Vagina (tissue), 2 donors: ENCODE measurements around the gene VWF. TPM values are rescaled to one million over a fixed set of nuclear protein-coding genes. Genes with fewer than 3 reads are reported as not detected.
A peak's percentile ranks its signal among the peaks of the same experiment; 100 is the strongest.

ENCODE experiments used
- DNase-seq, 2 donors: peaks; one replicate each; pipeline ENCODE4 v3.0.0-alpha.2; 2017; ENCODE audit errors: extremely low spot score in 2 of 2
- H3K27ac ChIP-seq: fragments of 200-600 bp; sonication (generic); one replicate; pipeline ENCODE4 v1.5.1; 2019
- H3K27me3 ChIP-seq: fragments of 200-600 bp; sonication (generic); one replicate; pipeline ENCODE4 v1.5.1; 2019
- H3K36me3 ChIP-seq, 2 donors: fragments of 200-600 bp; sonication (generic); one replicate each; pipeline ENCODE4 v1.5.1; 2017 to 2019
- H3K4me1 ChIP-seq: fragments of 200-600 bp; sonication (generic); one replicate; pipeline ENCODE4 v1.5.1; 2019
- H3K4me3 ChIP-seq, 2 donors: fragments of 200-600 bp; sonication (generic); 1 replicate in 1 of 2; 2 replicates in 1 of 2; pipeline ENCODE4 v1.5.1; 2016 to 2019
- H3K9me3 ChIP-seq: fragments of 200-600 bp; sonication (generic); one replicate; pipeline ENCODE4 v1.5.1; 2019
- POLR2A ChIP-seq, 2 donors: fragments of 450-650 bp; IDR thresholded peaks; one replicate each; pipeline ENCODE4 v1.6.1; 2017; ENCODE audit warnings: antibody characterized with exemption in 2 of 2, mild to moderate bottlenecking in 2 of 2, moderate library complexity in 2 of 2
- POLR2AphosphoS5 ChIP-seq, 2 donors: sonication (generic); formaldehyde crosslinking; IDR thresholded peaks; one replicate each; pipeline ENCODE4 v1.9.0; 2017; ENCODE audit warnings: antibody characterized with exemption in 2 of 2, mild to moderate bottlenecking in 2 of 2, low read depth in 1 of 2; ENCODE audit not compliant: insufficient read depth in 1 of 2
- intact Hi-C: fragments of 100-400 bp; cut with DNase I; formaldehyde crosslinking; loops from one replicate; pipeline ENCODE4 v1.15.1; 2023
- total RNA-seq: library from RNA; depleted of rRNA; stranded (reverse); fragments of >200 nt; gene quantifications from one replicate; pipeline ENCODE4 v1.2.3, GENCODE V29; 2016
- TF ChIP-seq, protein P1 (sequence below), 3 experiments: fragments of 450-650 bp in 2 of 3; fragments of 200-600 bp in 1 of 3; sonication (generic) in 1 of 3; IDR thresholded peaks; one replicate each; pipeline ENCODE4 v1.5.1; 2017 to 2019; ENCODE audit warnings: antibody characterized with exemption in 3 of 3, mild to moderate bottlenecking in 2 of 3, moderate library complexity in 2 of 3

Gene VWF
- total RNA-seq, 1 donor from 2014 or later = 334 TPM

DNA sequence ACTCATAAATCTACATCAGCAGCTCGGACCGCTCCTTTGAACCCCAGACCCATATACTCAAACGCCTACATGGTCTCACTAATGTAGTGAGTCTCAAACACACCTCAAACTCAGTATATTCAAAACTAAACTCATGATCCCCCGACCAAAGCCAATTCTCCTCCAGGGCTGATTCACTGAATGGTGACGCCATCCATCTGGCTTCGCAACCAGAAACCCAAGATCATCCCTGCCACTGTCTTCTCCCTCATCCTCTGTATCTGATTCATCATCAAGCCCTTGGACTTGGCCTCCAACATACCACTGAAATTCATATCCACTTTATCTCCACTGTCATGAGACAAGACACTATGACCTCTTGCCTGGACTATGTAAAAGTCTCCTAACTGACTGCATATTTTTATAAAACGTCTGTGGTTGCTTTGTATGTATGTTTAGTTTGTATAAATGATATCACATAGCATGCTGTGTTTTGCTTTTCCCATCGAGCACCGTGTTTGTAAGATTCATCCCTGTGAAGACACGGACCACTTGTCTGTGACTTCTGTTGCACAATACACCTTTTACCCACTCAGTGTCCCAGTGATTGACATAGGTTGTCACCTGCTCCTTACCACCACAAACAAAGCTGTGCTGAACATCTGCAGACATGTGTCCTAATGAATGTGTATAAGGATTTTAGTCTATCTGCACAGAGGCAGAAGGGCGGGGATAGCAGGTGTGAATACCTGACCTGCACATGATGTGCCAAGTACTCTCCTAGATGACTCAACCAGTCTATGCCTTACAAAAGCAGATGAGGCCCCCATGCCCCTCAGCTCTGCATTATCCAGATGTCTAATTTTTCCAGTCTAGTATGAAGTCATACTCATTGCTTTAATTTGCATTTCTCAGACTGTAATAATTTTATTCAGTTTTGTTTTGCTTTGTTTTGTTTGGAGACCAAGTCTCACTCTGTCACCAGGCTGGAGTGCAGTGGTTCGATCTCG is 76.9 kb downstream of the VWF start:
- H3K36me3 ChIP-seq = no peaks in the 10 kb centered on the region
- no peaks in the 10 kb centered on the region for H3K27me3 ChIP-seq
- peak overlapping the region; percentile 7 for H3K27ac ChIP-seq
- intact Hi-C loops = no loop called here
- H3K4me1 ChIP-seq = peaks cover 6% of the 10 kb centered on the region
- no peak overlapping the region for H3K4me3 ChIP-seq
- no peaks in the 10 kb centered on the region for H3K9me3 ChIP-seq
- no peak for DNase-seq
- TF ChIP-seq POLR2AphosphoS5 (IDR thresholded peaks at IDR 0.05; ENCODE audit: insufficient read depth in 1 of 2, low read depth in 1 of 2) (no peak), POLR2A (IDR thresholded peaks at IDR 0.05) (no peak)
- TF ChIP-seq, protein P1, sequence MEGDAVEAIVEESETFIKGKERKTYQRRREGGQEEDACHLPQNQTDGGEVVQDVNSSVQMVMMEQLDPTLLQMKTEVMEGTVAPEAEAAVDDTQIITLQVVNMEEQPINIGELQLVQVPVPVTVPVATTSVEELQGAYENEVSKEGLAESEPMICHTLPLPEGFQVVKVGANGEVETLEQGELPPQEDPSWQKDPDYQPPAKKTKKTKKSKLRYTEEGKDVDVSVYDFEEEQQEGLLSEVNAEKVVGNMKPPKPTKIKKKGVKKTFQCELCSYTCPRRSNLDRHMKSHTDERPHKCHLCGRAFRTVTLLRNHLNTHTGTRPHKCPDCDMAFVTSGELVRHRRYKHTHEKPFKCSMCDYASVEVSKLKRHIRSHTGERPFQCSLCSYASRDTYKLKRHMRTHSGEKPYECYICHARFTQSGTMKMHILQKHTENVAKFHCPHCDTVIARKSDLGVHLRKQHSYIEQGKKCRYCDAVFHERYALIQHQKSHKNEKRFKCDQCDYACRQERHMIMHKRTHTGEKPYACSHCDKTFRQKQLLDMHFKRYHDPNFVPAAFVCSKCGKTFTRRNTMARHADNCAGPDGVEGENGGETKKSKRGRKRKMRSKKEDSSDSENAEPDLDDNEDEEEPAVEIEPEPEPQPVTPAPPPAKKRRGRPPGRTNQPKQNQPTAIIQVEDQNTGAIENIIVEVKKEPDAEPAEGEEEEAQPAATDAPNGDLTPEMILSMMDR (IDR thresholded peaks at IDR 0.05) = no peak

GRCh38 chr12:6046511-6047180 is 77.8 kb downstream of the VWF start:
- Histone ChIP-seq H3K4me1 (peaks cover 6% of the 10 kb centered on the region), H3K9me3 (no peaks in the 10 kb centered on the region), H3K27me3 (no peaks in the 10 kb centered on the region), H3K27ac (peak overlapping the region; percentile 7), H3K4me3 (no peak overlapping the region), H3K36me3 (no peaks in the 10 kb centered on the region)
- intact Hi-C loops = no loop called here
- no peak for DNase-seq
- TF ChIP-seq, protein P1 (IDR thresholded peaks at IDR 0.05) = no peak

- TF ChIP-seq, protein P1 (IDR thresholded peaks at IDR 0.05) = no peak
- no peak for TF ChIP-seq POLR2AphosphoS5 (IDR thresholded peaks at IDR 0.05; ENCODE audit: insufficient read depth in 1 of 2, low read depth in 1 of 2)
- TF ChIP-seq POLR2A (IDR thresholded peaks at IDR 0.05) = no peak
- no peaks in the 10 kb centered on the region for H3K27me3 ChIP-seq
- intact Hi-C loops = no loop called here
- no peak overlapping the region for H3K27ac ChIP-seq
- no peak for DNase-seq
- no peaks in the 10 kb centered on the region for H3K36me3 ChIP-seq
- no peak overlapping the region for H3K4me3 ChIP-seq
- no peaks in the 10 kb centered on the region for H3K9me3 ChIP-seq
- peaks cover 6% of the 10 kb centered on the region for H3K4me1 ChIP-seq
Measured at GRCh38 chr12:6045438-6045837, 79.0 kb downstream of the VWF start.

DNA sequence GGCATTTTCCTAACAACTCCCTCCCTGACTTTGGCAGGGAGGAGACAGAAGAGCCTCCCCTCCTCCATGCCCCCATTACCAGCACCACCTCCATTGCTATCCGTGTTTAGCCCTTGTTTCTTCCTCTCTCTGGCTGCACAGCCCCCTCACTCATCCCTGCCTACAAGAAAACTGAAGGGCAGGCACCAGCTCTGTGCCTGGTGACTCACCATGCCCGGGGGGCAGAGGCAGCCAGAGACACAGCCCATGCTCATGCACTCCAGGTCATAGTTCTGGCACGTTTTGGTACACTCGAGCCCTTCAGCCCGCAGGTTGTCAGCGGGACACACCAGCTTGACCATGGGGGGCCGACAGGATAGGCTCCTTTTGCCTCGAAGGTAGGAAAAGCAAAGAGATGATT is 80.4 kb downstream of the VWF start:
- H3K27me3 ChIP-seq = no peaks in the 10 kb centered on the region
- TF ChIP-seq POLR2A (IDR thresholded peaks at IDR 0.05) (no peak), POLR2AphosphoS5 (IDR thresholded peaks at IDR 0.05; ENCODE audit: insufficient read depth in 1 of 2, low read depth in 1 of 2) (no peak)
- TF ChIP-seq, protein P1 (IDR thresholded peaks at IDR 0.05) = no peak
- H3K4me1 ChIP-seq = peaks cover 6% of the 10 kb centered on the region
- H3K9me3 ChIP-seq = no peaks in the 10 kb centered on the region
- DNase-seq = no peak
- H3K36me3 ChIP-seq = no peaks in the 10 kb centered on the region
- intact Hi-C loops = no loop called here
- no peak overlapping the region for H3K27ac ChIP-seq
- H3K4me3 ChIP-seq = no peak overlapping the region

- TF ChIP-seq POLR2AphosphoS5 (IDR thresholded peaks at IDR 0.05; ENCODE audit: insufficient read depth in 1 of 2, low read depth in 1 of 2) = no peak
- TF ChIP-seq POLR2A (IDR thresholded peaks at IDR 0.05) = no peak
- TF ChIP-seq, protein P1 (IDR thresholded peaks at IDR 0.05) = no peak
- Histone ChIP-seq H3K4me1 (peaks cover 3% of the 10 kb centered on the region), H3K36me3 (no peaks in the 10 kb centered on the region), H3K27me3 (no peaks in the 10 kb centered on the region), H3K4me3 (no peak overlapping the region), H3K9me3 (no peaks in the 10 kb centered on the region), H3K27ac (no peak overlapping the region)
- intact Hi-C loops = no loop called here
- DNase-seq = no peak
Measured at GRCh38 chr12:6042446-6042845, 82.0 kb downstream of the VWF start.
